Upper lobe of right lung (tissue), 1 donor: ENCODE data around the gene GRPR. TPM values are rescaled to one million over a fixed set of nuclear protein-coding genes. Genes with fewer than 3 reads are reported as not detected.

Experiments
- ATAC-seq: fragments of 200-7000 bp; cut with Tn5 transposase; one replicate; pipeline ENCODE4 v1.9.1; 2020; ENCODE audit warnings: mild to moderate bottlenecking, moderate library complexity
- DNase-seq: peaks from one replicate; pipeline ENCODE4 v3.0.0-alpha.2; 2020
- H3K27ac ChIP-seq: fragments of 200-600 bp; one replicate; pipeline ENCODE4 v1.8.0; 2022
- H3K27me3 ChIP-seq: fragments of 200-600 bp; one replicate; pipeline ENCODE4 v1.8.0; 2022; ENCODE audit warnings: mild to moderate bottlenecking
- H3K36me3 ChIP-seq: fragments of 200-600 bp; one replicate; pipeline ENCODE4 v1.8.0; 2022
- H3K4me1 ChIP-seq: fragments of 200-600 bp; one replicate; pipeline ENCODE4 v1.8.0; 2022
- H3K4me3 ChIP-seq: fragments of 200-600 bp; one replicate; pipeline ENCODE4 v1.8.0; 2022; ENCODE audit warnings: mild to moderate bottlenecking
- H3K9me3 ChIP-seq: fragments of 200-600 bp; one replicate; pipeline ENCODE4 v1.8.0; 2022
- CTCF ChIP-seq: fragments of 200-600 bp; IDR thresholded peaks from one replicate; pipeline ENCODE4 v1.8.0; 2022; ENCODE audit warnings: antibody characterized with exemption
- intact Hi-C: fragments of 100-400 bp; cut with DNase I; formaldehyde crosslinking; loops from one replicate; pipeline ENCODE4 v1.11.0; 2022
- total RNA-seq: library from RNA; stranded (reverse); fragmentation: NEBNext Ultra II Directional; extraction: Animal tissue kit (Norgen Biotek cat#: 25700); gene quantifications from one replicate; pipeline ENCODE4 v1.2.1, GENCODE V29; 2021
- donor health status: DM: no; HTN: yes; CAD: no; lungs with severe emphysema.

Gene GRPR
- total RNA-seq, 1 donor from 2014 or later, result not detected

GRCh38 chrX:16103625-16104024, 19.7 kb upstream of the GRPR start:
- intact Hi-C loops, result no loop called here
- Histone ChIP-seq H3K27ac (no peak overlapping the region), H3K9me3 (no peaks in the 10 kb centered on the region), H3K4me1 (no peaks in the 10 kb centered on the region), H3K4me3 (no peak overlapping the region), H3K27me3 (no peaks in the 10 kb centered on the region), H3K36me3 (no peaks in the 10 kb centered on the region)
- no peak for DNase-seq
- TF ChIP-seq CTCF, result no peak
- no peak for ATAC-seq

GRCh38 chrX:16112428-16112827, 10.9 kb upstream of the GRPR start:
- ATAC-seq, result no peak
- no peak for DNase-seq
- Histone ChIP-seq H3K4me3 (no peak overlapping the region), H3K9me3 (no peaks in the 10 kb centered on the region), H3K36me3 (no peaks in the 10 kb centered on the region), H3K27ac (no peak overlapping the region), H3K27me3 (no peaks in the 10 kb centered on the region), H3K4me1 (no peaks in the 10 kb centered on the region)
- no peak for TF ChIP-seq CTCF
- intact Hi-C loops, result no loop called here

GRCh38 chrX:16113978-16114565, 9.3 kb upstream of the GRPR start:
- no peaks in the 10 kb centered on the region for H3K36me3 ChIP-seq
- no peaks in the 10 kb centered on the region for H3K9me3 ChIP-seq
- H3K27me3 ChIP-seq, result no peaks in the 10 kb centered on the region
- DNase-seq (no peak), ATAC-seq (peak; percentile 54)
- H3K4me3 ChIP-seq, result no peak overlapping the region
- intact Hi-C loops, result no loop called here
- H3K27ac ChIP-seq, result no peak overlapping the region
- no peak for TF ChIP-seq CTCF
- no peaks in the 10 kb centered on the region for H3K4me1 ChIP-seq

GRCh38 chrX:16114611-16115010, 8.8 kb upstream of the GRPR start:
- intact Hi-C loops, result no loop called here
- no peak for TF ChIP-seq CTCF
- no peak for ATAC-seq
- no peaks in the 10 kb centered on the region for H3K27me3 ChIP-seq
- no peak overlapping the region for H3K27ac ChIP-seq
- no peaks in the 10 kb centered on the region for H3K36me3 ChIP-seq
- H3K4me1 ChIP-seq, result no peaks in the 10 kb centered on the region
- H3K9me3 ChIP-seq, result no peaks in the 10 kb centered on the region
- DNase-seq, result no peak
- no peak overlapping the region for H3K4me3 ChIP-seq

GRCh38 chrX:16119353-16120220, 3.8 kb upstream of the GRPR start:
- intact Hi-C loops, result no loop called here
- no peak overlapping the region for H3K27ac ChIP-seq
- no peak for TF ChIP-seq CTCF
- no peaks in the 10 kb centered on the region for H3K36me3 ChIP-seq
- no peaks in the 10 kb centered on the region for H3K27me3 ChIP-seq
- H3K9me3 ChIP-seq, result no peaks in the 10 kb centered on the region
- DNase-seq, result no peak
- ATAC-seq, result peak; percentile 31
- H3K4me1 ChIP-seq, result no peaks in the 10 kb centered on the region
- H3K4me3 ChIP-seq, result no peak overlapping the region
